Measurements from ENCODE around the gene SLFN13. TPM values are rescaled to one million over a fixed set of nuclear protein-coding genes. Genes with fewer than 3 reads are reported as not detected.

SLFN13 gene, protein sequence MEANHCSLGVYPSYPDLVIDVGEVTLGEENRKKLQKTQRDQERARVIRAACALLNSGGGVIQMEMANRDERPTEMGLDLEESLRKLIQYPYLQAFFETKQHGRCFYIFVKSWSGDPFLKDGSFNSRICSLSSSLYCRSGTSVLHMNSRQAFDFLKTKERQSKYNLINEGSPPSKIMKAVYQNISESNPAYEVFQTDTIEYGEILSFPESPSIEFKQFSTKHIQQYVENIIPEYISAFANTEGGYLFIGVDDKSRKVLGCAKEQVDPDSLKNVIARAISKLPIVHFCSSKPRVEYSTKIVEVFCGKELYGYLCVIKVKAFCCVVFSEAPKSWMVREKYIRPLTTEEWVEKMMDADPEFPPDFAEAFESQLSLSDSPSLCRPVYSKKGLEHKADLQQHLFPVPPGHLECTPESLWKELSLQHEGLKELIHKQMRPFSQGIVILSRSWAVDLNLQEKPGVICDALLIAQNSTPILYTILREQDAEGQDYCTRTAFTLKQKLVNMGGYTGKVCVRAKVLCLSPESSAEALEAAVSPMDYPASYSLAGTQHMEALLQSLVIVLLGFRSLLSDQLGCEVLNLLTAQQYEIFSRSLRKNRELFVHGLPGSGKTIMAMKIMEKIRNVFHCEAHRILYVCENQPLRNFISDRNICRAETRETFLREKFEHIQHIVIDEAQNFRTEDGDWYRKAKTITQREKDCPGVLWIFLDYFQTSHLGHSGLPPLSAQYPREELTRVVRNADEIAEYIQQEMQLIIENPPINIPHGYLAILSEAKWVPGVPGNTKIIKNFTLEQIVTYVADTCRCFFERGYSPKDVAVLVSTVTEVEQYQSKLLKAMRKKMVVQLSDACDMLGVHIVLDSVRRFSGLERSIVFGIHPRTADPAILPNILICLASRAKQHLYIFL
- polyA plus RNA-seq (2011; rRNA removed): 1.3 and 1.7 TPM in 2 replicates
- polyA minus RNA-seq (2011; rRNA and poly(A)+ RNA removed): 4.9 and 7.7 TPM in 2 replicates

DNA sequence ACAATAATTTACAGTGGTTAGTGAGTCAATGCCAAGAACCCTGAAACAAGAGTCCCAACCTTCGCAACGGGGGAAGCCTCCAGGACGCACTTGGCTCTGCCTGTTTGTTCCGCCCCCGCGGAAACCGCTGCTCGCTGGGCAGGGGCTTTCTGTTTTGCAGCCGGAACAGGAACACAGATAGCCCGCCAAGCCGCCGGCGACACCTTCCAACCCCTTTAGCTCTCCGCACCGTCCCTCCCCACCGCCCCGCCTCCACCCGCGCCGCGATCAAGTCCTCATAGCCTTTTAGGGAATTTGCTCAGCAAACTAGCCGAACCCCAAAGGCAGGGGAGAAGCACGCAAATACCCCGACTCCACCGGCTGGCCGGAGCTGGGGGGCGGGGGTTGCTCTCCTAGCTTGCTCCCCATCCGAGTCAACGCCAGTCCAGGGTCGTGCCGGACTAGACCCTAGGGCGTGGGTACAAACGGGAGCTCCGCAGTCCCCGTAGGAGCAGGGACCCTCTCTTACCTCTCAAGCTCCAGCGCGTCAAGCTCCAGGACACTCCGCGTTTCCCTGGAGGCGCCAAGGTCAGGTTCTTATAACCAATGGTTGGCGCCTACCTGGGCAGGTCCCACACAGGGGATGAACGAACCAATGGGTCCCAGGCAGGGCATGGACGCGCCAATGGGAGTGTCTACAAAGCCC is at the start of gene SLFN13:
SLFN13 (minus strand) TSS at position 553 of the 685 bp plus-strand sequence. CDS start 3,086 bp downstream, outside the sequence.
- TF ChIP-seq, protein P1, sequence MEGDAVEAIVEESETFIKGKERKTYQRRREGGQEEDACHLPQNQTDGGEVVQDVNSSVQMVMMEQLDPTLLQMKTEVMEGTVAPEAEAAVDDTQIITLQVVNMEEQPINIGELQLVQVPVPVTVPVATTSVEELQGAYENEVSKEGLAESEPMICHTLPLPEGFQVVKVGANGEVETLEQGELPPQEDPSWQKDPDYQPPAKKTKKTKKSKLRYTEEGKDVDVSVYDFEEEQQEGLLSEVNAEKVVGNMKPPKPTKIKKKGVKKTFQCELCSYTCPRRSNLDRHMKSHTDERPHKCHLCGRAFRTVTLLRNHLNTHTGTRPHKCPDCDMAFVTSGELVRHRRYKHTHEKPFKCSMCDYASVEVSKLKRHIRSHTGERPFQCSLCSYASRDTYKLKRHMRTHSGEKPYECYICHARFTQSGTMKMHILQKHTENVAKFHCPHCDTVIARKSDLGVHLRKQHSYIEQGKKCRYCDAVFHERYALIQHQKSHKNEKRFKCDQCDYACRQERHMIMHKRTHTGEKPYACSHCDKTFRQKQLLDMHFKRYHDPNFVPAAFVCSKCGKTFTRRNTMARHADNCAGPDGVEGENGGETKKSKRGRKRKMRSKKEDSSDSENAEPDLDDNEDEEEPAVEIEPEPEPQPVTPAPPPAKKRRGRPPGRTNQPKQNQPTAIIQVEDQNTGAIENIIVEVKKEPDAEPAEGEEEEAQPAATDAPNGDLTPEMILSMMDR (IDR thresholded peaks at IDR 0.05; ENCODE audit: insufficient read depth, low read depth, low read length): no peak
- ChIA-PET CTCF (interaction anchor here (1.1 kb wide), 1 partner anchor 10 kb away, joined by 6 read pairs; no protein-coding TSS in a partner anchor), POLR2A (no interaction called here)
- Histone ChIP-seq H3K4me3 (ENCODE audit: low read depth, low read length) (peak within 1 kb of the TSS; percentile 52), H3K27me3 (ENCODE audit: control insufficient read depth, insufficient read depth, low read length) (peaks cover 21% of the 10 kb centered on the region), H3K36me3 (ENCODE audit: control insufficient read depth, insufficient read depth, low read length) (no peaks in the 10 kb centered on the region)
- DNase-seq (ENCODE audit: low read depth): no peak

DNA sequence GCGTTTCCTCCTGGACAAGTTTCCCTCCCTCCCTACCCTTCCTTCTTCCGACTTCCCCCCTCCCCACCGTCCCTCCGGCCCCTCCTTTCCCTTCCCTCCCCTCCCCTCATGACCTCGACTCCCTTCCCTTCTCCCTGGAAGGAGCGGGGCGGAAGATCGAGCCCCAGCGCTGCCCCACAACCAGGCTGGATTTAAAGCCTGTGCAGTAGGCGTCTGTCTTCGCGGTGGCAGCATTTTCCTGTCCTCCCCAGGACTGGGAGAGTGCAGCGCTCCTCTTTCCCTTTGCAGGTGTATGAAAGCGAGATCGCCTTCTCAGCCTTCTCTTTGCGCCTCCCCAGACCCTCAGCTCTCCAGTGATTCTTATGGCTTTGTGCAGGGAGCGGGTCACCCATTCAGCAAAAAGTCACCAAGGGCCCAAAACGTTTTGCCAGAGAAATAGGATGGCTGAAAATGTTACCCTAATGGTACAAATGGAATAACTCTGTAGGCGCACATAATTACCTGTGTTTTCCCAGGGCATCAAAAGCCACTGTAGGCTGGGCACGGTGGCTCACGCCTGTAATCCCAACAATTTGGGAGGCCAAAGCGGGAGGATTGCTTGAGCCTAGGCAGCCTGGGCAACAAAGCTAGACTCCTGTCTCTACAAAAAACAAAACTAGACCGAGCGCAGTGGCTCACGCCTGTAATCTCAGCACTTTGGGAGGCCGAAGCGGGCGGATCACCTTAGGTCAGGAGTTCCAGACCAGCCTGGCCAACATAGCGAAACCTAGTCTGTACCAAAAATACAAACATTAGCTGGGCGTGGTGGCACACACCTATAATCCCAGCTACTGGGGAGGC is 48.1 kb upstream of the SLFN13 start:
- H3K36me3 ChIP-seq (ENCODE audit: control insufficient read depth, insufficient read depth, low read length): no peaks in the 10 kb centered on the region
- ChIA-PET CTCF (no interaction called here), POLR2A (no interaction called here)
- no peak for DNase-seq (ENCODE audit: low read depth)
- TF ChIP-seq, protein P1 (IDR thresholded peaks at IDR 0.05; ENCODE audit: insufficient read depth, low read depth, low read length): no peak
- no peak overlapping the region for H3K4me3 ChIP-seq (ENCODE audit: low read depth, low read length)
- peaks cover 41% of the 10 kb centered on the region for H3K27me3 ChIP-seq (ENCODE audit: control insufficient read depth, insufficient read depth, low read length)

DNA sequence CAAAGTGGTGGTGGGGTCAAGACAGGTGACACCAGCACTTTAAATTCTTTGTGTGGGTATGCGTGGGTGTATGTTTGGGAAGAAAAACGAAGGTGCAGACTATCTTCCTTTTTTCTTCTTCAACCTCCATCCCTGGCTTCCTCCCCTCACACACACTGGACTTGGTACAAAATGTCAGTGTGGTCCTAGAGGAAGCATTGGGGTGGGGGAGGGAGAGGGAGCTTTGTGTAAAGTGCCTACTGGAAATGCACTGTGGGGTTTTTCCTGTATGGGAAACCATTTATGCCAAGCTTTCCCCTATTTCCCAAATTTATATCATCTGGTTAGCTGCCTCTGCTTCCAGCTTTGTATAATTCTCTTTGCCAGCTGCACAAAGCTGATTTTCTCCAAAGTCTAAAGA is 44.5 kb upstream of the SLFN13 start:
- TF ChIP-seq, protein P1 (IDR thresholded peaks at IDR 0.05; ENCODE audit: insufficient read depth, low read depth, low read length): no peak
- CTCF ChIA-PET: no interaction called here
- no peak for DNase-seq (ENCODE audit: low read depth)
- POLR2A ChIA-PET: no interaction called here
- no peaks in the 10 kb centered on the region for H3K36me3 ChIP-seq (ENCODE audit: control insufficient read depth, insufficient read depth, low read length)
- peaks cover 52% of the 10 kb centered on the region for H3K27me3 ChIP-seq (ENCODE audit: control insufficient read depth, insufficient read depth, low read length)
- no peak overlapping the region for H3K4me3 ChIP-seq (ENCODE audit: low read depth, low read length)

DNA sequence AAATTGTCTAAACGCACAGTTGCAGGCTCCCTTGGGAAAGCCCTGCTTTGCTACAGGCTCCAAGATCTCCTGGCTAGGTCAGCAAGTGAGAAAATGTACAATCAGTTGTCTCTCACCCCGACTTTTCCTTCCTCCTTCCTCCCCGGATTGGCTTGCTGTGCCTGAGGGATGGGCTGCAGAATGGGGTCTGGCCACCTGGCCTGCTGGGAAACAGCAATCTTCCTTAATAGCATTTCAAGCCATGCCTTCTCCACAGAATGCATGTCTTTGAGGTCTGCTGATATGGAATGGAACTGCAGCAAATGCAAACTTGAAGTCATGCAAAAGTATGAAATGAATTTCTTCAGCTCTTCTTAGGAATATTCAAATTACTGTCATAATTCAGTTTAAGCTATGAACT is 42.9 kb upstream of the SLFN13 start:
- Histone ChIP-seq H3K27me3 (ENCODE audit: control insufficient read depth, insufficient read depth, low read length) (peaks cover 46% of the 10 kb centered on the region), H3K4me3 (ENCODE audit: low read depth, low read length) (no peak overlapping the region), H3K36me3 (ENCODE audit: control insufficient read depth, insufficient read depth, low read length) (no peaks in the 10 kb centered on the region)
- ChIA-PET CTCF (interaction anchor here (0.8 kb wide), 2 partner anchors 12 to 320 kb away, joined by 3 read pairs; no protein-coding TSS in a partner anchor), POLR2A (no interaction called here)
- TF ChIP-seq, protein P1 (IDR thresholded peaks at IDR 0.05; ENCODE audit: insufficient read depth, low read depth, low read length): no peak
- no peak for DNase-seq (ENCODE audit: low read depth)

All from BJ (cell line).